NCI-H2029 treated with DMSO at 0.1 percent for 48 hours (cell line): Measurements from ENCODE around the gene TEK.
"Not testable (repeated sequence)": the region's sequence is repeated elsewhere in the genome, so short reads cannot be mapped to it uniquely, and the experiment has no call there.

Experiments used
- DNase-seq: peaks from one replicate; lab custom pipeline; 2025; lab: John Stamatoyannopoulos, UW

Gene TEK

DNA sequence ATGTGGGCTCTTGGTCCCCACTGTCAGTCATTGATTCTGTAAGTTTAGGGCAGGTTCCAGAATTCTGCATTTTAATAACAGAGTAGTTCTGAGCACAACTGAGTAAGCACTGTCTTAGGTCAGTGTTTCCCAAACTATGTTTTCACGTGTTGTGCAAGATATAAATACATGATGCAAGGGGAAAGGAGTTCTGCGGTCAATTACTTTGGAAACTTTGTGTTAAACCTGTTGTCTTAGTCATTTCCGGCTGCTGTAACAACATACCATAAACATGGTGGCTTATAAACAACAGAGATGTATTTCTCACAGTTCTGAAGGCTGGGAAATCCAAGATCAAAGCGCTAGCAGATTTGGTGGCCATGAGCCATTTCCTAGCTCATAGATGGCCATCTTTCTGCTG lies 118.2 kb downstream of the TEK start:
- DNase-seq: no peak

DNA sequence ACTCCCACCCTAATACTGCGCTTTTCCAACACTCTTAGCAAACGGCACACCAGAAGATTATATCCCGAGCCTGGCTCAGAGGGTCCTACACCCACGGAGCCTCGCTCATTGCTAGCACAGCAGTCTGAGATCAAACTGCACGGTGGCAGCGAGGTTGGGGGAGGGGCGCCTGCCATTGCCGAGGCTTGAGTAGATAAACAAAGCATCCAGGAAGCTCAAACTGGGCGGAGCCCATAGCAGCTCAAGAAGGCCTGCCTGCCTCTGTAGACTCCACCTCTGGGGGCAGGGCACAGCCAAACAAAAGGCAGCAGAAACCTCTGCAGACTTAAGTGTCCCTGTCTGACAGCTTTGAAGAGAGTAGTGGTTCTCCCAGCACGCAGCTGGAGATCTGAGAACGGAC lies 130.6 kb downstream of the TEK start:
- DNase-seq: not testable (repeated sequence)

DNA sequence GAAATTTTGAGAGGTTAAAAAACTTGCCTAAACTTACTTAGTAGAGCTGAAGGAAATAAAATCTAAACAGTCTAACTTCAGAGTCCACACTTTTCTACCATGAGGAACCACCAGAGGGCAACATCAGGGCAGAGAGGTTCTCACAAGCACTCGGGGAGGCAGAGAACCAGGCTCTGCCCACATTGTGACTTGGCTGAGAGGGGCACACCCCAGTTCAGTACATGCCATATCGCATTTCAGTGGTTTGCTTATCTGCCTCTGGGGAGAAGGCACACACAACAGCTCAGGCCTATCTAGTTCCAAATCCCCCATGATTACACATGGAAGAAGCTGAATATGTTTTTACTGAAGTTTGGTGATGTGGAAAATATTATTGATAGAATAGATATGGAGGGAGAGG lies 138.7 kb downstream of the TEK start:
- peak; percentile 1 for DNase-seq

DNA sequence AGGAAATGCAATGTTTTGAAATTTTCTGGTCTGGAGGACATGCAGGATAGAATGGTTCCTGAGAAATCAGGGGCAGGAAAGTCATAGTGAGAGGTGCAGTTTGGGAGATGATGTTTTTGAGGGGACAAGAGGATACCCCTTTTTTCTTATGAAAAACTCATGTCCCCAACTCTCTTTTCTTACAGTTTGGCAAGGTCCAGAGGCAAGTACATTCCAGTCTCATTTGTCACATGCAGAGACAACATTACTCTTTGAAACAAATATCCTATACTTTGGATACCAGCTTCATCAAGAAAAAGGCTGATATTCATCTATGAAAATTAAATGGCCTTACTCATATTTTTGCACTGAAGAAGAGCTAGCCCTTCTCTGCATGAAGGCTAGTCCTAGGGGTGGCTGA lies 139.7 kb downstream of the TEK start:
- DNase-seq: no peak

DNA sequence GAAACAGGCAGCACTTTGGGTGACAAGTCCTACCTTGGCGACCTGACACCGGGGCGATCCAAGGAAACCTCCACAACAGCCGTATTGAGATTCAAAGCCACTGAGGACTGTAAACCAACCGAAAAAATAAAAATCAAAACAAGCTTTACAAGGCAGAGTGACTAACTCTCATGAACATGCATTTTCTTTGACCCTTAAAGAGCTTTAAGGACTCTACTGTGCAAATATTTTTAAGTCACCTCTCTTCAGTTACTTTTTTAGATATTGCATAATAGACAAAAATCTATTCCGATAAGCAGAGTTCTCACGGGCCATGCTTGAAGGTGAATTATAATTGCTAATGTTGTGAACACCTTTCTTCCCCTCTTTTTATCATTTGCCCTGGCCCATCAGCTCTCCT lies 149.6 kb downstream of the TEK start:
- DNase-seq: no peak

DNA sequence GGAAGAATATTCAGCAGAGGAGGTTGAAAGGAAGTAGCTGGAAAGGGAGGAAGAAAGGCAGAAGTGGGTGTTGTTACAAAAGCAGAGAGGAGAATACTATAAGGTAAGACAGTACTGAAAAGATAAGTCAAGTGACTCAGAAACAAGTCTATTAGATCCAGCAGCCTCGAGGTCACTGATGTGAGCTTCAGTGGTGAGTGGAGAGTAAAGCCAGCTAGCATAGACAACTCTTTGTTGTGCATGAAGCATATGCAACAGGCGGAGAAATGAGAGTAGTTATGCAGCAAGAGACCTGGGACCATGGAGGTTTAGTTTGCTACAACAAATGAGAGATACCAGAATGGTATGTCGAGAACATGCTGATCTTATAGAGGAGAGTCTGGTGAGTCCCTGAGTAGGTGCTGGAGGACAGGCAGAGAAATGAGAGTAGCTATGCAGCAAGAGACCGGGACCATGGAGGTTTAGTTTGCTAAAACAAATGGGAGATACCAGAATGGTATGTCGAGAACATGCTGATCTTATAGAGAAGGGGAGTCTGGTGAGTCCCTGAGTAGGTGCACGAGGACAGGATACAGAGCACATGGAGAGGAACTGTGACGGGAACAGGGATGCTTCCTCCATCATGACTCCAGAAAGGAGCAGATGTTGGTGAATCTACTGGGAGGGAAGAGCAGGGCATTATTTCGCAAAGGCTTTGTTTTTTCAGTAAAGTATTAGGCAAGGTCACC lies 151.9 kb downstream of the TEK start:
- no peak for DNase-seq

DNA sequence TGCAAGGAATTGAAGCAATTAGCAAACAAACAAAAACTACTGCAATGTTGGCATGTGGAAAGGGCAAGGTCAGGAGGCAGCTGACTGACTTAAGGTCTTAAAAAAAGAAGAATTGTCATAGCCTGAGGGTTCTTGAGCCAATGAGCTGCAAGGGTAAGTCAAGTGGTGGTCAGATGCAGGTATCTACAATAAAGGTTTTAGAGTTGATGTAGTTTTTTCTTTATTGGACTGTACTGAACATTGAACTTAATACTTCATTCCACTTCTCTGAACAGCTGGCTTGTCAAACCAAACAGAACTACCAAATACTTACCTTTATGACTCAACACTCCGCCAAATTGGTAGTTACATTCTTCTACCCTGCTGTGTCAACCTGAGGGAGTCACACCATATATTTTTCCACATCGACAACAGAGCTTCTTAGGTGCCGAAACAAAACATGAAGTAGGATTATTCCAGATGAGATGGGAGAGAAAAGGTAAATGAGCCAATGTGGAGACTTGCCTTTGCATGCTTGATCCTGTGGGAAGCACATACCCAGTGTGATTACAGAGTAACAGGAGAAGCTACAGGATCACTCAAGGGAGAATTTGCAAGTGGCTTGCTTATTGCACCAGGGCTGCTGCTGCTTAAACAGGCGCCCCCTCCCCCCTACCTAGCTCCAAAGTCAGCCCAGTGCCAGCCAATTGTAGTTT lies 152.6 kb downstream of the TEK start:
- no peak for DNase-seq

DNA sequence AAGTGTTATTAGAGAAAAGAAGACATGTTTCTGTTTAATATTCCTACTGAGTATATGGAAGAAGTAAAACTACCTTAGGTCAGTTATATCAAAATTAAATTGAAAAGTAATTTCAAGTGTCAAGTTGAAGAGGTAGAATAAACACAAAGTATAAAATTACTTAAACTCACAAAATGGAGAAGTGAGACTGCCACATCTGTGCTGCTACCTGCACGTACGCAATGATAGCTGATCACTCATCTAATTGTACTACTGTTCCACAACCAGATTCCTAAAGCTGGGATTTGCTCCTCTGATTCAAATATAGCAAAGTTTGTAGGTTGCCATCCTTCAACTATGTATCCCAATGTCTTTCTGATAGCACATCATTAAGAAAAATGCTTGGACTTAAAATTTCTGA lies 163.1 kb downstream of the TEK start:
- DNase-seq: no peak

DNA sequence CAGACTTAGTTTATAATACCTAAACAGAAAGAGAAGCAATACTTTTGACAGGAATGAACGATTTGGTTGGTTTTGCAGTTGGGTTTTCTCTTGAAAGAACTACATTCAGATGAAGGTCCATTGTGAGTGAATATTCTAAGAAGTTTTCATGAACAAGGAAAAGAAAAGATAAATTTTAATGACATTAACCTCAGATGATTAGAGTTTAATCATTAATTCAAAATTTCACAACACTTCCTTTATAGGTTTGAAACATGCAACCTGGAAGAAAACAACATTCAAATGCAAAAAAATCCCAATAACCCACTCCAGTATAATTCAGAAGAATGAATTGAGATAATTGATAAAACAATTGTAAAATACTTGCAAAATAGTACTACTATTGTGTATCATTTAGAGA lies 164.2 kb downstream of the TEK start:
- DNase-seq: no peak

DNA sequence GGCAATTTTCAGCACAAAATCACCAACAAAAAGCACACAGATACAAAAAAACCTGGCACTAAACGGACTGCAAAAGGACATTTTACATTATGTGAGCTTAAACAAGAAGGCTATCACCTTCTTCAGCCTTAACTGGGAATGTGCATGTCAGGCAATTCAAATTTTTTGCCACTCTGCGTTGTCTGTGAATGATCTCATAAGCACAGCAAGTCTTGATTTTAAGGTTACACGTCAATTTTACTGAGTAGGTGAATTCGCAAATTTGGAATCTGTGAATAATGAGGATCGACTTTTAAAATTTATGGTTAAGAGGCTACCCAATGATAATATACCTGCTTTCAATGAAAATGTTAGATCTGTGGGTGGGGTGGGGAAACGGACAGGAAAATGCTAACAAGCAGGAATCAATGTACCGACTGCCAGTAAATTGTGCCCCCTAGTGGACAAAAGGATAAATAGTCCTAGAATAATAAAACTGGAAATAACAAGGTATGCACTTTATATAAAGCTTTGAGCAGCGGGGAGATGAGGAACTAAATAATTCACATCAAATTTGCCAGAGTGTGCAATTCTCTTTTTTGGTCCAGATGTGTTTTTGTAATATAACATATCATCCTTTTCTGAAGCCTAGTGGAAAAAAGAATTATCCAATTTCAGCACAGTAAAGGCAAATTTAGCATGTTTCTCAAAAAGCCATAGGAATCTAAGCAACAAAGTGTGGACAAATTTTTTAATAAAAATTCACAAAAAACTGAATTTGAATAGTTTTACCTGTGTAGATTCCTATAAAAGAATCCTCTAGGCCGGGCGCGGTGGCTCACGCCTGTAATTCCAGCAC lies 167.4 kb downstream of the TEK start:
- peak; percentile 61 for DNase-seq

DNA sequence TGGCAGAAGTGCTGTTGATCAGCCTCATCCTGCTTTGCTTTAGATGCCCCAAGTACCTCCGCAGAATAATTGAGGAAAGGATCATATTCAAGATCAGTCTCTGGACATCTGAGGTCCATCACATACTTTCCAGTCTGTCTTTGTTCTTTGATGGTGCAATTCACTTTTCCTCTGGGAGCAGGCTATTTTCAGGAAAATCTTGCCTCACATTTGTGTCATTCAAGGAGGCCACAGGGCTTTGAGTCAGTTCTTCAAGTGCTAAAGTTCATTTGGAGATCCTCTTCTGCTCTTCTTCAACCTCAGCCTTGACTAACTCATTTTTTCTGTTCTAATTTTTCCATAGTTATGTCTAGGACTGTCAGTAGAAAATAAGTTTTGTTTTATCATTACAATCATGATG lies 169.3 kb downstream of the TEK start:
- no peak for DNase-seq

DNA sequence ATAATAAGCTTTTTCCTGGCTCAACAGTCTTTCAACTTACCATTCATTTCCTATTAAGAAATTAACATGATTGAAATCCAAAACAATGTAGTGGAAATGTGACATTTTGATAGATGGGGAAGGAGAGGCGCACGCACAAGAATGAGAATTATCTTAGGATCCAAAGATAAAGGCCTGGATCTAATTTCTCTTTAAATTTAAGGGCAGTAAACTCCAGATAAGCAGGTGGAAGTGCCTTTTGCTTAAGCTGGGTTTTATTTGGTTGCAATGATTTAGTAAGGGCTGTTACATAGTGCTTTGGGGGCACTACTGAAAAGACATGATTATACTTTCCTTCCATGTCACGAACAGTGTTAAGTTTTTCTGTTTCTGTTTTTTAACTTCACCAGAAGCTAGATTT lies 170.6 kb downstream of the TEK start:
- DNase-seq: no peak
